Stimulated activated CD4-positive, alpha-beta T cell treated with anti-CD3 and anti-CD28 coated beads, Interleukin-2, amount 100 ng/mL, for 24 hours (primary cell): ENCODE results near the gene ZDHHC19.
"Not testable (repeated sequence)": the region's sequence is repeated elsewhere in the genome, so short reads cannot be mapped to it uniquely, and the experiment has no call there.

Source experiments
- DNase-seq, 2 donors: peaks; one replicate each; pipeline ENCODE4 v3.0.0-alpha.2; 2020

Gene ZDHHC19

DNA sequence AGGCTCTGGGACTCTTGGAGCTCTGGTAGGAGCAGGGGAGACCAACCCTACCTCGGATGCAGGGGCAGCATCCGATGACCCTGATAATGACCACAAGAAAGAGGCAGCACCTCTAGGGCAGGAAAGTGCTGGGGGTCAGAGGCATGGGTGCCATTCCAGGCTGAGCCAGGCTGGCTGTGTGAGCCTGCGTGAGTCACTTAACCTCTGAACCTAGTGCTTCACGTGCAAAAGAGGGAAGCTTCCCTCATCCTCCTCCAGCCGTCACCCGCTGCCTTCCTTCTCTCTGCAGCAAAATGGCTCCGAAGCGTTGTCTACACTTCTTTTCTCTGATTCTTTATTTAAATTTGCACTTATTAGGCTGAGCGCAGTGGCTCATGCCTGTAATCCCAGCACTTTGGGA lies 35.5 kb downstream of the ZDHHC19 start:
- DNase-seq: no peak

DNA sequence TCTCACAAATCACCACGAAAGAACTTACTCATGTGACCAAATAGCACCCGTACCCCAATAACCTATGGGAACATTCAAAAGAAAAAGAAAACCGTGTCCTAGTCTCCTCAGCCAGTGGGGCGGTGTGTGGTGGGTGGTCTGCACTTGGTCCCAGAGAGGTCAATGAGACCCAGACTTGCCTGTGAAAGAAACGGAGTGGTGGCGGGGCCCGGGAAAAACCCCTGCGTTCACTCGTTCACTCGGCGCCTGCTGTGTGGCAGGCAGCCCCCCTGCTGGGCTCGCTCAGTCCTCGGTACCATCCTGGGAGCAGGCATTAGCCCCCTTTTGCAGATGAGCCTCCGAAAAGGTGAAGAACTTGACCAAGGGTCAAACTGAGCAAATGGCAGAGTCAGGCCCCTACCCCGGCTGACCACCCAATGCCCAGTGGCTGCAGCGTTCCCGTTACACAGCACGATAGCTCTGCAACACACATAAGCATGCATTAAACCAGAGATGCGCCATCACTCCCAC lies 36.0 kb downstream of the ZDHHC19 start:
- DNase-seq: no peak

DNA sequence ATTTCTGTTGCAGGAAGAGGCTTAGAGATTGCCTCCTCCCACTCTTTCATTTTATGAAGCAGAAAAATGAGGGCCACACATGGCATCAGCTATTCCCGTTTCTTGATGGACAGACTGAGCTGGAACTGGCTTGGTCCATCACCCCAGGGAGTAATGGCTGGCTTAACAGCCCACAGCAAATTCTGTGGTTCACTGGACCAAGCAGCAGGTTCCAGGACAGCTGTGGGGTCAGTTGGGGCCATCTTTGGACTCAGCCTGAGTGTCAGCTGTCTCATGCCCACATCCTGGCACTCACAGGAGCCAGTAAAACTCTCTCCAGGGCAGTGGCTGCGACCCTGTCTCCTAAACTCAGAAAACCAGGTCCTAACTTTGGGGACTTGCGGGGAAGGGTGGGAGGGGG lies 36.5 kb downstream of the ZDHHC19 start:
- no peak for DNase-seq

DNA sequence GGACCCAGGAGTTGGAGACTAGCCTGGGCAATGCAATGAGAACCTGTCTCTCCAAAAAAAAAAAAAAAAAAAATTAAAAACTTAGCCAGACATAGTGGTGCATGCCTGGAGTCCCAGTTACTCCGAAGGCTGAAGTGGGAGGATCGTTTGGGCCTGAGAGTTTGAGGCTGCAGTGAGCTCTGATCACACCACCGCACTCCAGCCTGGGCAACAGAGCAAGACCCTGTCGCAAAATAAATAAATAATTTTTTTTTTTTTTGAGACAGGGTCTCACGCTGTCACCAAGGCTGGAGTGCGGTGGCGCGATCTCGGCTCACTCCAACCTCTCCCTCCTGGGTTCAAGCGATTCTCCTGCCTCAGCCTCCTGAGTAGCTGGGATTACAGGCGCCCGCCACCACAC lies 40.9 kb downstream of the ZDHHC19 start:
- not testable (repeated sequence) for DNase-seq

DNA sequence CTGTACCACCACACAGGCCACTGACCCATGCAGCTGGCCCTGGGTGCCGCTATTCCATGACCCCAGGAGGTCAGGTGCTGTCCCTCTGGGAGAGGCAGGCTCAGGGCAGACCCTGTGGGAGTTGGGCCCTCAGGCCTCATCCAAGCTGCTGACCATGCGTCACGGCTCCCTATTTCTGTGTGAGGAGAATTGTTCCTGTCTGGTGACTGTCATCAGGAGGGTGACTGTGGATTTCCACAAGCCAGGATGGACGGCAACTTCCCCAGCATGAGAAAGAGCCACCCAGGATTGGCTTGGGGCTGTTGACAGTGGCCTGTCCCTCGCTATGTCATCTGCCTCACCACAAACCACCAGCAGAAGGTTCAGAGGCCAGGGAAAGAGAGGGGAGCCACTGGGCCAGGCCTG lies 41.4 kb downstream of the ZDHHC19 start:
- DNase-seq: no peak

DNA sequence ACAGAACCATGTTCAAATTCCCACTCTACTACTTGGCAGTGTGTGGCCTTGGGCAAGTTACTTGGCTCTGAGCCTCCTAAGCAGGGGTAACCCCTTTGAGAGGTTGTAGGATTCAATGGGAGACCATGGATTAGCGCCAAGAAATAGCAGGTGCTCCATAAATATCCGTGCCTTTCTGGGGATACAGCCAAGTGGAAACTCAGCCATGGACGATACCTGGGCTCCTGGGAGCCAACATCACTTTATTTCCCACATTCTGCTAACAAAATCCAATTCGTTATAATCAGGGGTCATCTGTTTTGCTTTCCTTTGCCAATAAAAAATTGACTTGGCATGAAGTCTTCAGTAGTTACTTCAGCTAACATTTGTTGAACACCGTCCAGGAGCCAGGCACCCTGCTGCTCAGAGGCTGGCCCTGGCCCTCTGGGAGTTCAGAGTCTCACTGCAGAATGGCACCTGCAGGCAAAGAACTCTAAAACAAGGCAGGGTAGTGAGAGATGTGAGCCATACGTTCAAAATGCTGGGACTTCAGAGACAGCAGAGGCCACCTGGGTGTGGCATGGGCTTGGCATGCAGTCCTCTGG lies 42.3 kb downstream of the ZDHHC19 start:
- no peak for DNase-seq

DNA sequence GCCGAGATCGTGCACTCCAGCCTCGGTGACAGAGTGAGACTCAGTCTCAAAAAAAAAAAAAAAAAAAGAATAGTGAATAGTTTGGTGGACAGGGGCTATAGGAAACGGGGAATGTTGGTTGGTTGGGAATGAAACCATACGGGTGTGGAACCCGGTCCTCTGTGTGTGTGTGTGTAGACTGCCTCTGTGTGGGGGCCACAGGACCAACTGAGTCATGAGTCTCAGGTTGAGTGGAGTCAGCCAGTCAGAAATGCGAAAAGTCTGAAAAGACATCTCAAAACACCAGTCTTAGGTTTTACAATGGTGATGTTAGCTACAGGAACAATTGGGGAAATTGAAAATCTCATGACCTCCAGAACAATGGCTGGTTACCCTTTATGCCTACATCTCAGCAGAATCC lies 44.5 kb downstream of the ZDHHC19 start:
- DNase-seq: peak in 1 of 2 donors; percentile 43

DNA sequence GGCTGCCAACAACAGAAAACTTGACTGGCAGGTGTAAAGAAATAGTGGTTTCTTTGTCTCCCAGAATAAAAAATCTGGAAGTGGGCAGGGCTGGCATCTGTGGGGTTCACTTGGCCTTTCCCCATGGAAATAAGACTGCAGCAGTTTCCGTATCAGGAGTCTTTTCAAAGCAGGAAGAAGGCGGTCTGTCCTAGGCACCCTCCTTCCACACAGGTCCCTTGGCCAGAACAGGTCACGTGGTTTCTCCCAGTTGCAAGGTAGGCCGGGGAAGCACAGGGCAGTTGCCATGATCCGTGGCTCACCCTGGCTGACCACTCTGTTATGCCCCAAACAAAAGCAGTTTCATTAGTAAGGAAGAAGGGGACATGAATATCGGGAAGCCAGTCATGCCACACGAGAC lies 45.4 kb downstream of the ZDHHC19 start:
- no peak for DNase-seq

DNA sequence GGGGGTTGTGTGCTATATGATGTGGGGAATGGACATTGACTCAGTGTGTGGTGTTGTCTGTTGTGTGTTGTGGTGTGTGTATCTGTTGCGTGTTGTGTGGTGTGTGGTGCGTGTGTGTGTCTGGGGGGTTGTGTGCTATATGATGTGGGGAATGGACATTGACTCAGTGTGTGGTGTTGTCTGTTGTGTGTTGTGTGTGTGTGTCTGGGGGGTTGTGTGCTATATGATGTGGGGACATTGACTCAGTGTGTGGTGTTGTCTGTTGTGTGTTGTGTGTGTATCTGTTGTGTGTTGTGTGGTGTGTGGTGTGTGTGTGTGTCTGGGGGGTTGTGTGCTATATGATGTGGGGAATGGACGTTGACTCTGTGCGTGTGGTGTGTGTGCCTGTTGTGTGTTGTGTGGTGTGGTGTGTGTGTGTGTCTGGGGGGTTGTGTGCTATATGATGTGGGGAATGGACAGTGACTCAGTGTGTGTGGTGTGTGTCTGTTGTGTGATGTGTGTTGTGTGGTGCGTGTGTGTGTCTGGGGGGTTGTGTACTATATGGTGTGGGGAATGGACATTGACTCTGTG lies 46.1 kb downstream of the ZDHHC19 start:
- not testable (repeated sequence) for DNase-seq

DNA sequence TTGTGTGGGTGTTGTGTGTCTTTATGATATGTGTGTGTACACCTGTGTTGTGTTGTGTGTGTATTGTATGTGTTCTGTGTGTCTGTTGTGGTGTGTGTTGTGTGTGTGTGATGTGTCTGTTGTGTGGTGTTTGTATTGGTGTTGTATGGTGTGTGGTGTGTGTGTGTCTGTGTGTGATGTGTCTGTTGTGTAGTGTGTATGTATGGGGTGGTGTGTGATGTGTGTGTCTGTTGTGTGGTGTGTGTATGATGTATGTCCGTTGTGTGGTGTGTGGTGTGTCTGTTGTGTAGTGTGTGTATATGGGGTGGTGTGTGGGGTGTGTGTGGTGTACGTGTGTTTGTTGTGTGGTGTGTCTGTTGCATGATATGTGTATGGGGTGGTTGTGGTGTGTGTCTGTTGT lies 46.6 kb downstream of the ZDHHC19 start:
- no peak for DNase-seq

DNA sequence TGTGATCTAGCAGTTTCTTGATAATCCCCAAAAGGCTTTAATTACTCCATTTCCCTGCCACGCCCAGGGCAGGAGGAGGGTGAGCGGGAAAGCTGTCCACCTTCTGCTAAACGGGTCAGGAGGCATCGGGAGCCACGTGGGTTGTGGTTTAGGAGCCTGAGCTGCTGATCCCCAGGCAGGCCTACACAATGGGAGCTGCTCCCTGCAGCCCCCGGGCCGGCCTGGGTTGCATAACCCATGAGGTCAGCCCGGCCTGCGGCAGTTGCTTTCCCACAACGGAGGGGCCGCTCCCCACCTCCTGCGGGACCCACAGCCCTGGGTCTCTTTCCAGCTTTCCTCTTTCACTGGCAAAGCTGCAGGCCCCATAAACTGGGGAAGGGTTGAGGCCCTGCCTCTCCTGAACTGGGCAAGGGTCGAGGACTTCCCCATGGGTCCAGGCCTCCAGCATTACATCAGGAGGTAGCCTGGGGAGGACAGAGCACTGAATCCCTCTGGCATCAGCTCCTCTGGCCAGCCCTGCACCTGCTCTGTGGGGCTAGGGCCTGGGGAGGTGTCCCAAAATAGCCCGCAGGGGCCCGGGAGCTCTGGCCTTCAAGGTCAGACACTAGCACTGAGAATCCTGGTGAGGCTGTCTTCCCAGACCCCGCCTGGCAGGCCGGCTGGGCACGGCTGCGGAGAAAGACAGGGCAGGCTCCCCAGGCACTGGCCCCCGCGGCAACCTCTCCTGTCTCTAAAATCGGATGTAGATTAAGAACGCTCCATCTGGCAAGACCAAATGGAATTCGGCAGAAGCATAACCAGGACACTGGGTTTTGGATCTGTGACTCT lies 47.3 kb downstream of the ZDHHC19 start:
- DNase-seq: no peak

DNA sequence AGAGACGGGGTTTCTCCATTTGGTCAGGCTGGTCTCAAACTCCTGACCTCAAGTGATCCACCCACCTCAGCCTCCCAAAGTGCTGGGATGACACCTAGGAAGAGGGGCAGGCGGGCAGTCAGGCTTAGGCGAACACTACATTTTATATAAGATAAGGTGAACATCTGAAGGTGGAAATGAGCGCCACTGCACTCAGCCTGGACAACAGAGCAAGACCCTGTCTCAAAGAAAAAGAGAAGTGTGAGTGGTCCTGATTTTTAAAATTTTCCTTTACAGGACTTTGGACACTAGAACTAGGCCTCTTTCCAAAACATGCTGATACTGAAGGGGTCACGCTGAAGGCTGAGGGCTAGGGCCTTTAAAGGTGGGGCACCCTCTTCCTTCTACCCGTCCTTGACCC lies 48.0 kb downstream of the ZDHHC19 start:
- no peak for DNase-seq

DNA sequence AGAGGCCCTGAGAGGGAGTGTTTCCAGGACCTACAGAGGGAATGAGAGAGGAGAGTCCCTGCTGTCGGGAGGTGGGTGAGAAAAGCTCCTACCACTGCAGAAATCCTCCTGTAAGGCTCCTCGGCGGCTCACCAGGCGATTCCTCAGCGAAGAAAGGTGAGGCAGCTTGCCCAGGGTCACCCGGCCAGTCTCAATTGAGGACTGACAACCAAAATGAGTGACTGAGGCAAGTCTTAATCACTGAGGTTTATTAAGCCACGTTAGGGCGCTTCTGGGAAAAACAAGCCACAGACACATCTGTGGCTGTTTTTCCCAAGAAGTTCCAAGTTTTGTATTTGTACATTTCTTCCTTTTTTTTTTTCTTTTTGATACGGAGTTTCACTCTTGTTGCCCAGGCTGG lies 48.5 kb downstream of the ZDHHC19 start:
- no peak for DNase-seq

DNA sequence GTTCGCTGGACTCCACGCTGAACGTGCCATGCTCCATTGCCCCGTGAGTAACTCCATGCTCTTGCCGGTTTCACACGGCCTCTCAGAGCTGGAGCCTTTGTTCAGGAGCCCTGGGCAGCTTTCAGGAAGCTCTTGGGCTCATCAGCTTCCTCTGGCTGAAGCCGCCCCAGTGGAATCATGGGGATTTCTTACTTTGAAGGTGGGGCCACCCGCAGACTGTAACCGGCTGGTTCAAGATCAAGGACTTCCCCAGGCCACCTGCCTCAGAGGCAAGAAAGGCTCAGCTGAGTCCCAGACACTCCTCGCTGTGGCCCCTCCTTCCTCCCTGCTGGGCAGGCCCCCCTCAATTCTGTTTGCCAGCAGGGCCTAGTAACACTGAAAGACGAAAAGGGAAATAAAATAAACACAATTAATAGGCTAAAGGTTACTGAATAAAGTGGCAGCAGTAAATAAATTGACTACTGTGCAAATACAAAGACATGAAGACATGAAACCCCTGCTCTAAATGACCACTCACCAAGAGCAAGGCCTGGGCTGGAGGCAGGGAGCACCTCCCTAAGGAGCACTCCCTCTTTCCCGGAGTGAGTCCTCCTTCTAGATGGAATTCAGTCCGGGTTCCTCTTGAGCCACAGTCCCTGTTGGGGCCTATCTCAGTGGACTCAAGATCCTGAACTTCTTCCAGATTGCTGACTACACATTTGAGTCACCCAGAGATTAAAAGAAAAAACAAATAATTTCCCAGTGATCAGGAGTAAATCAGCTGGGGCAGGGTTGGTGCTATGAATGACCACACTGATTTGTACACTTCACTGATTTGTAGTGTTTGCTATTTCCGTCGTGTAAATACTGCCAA lies 51.0 kb downstream of the ZDHHC19 start:
- peak in 1 of 2 donors; percentile 19 for DNase-seq

DNA sequence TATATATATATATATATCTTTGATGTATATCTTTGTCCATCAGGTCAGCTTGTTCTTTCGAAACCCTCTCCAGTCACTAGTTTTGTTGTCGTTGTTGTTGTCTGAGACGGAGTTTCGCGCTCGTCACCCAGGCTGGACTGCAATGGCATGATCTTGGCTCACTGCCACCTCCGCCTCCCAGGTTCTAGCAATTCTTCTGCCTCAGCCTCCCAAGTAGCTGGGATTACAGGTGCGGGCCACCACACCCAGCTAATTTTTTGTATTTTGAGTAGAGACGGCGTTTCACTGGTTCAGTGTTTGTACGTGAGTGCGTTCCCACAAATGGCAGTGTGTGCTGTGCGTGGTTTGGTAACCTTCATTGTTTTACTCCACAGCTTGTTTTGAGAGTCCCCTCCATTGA lies 51.7 kb downstream of the ZDHHC19 start:
- DNase-seq: no peak

DNA sequence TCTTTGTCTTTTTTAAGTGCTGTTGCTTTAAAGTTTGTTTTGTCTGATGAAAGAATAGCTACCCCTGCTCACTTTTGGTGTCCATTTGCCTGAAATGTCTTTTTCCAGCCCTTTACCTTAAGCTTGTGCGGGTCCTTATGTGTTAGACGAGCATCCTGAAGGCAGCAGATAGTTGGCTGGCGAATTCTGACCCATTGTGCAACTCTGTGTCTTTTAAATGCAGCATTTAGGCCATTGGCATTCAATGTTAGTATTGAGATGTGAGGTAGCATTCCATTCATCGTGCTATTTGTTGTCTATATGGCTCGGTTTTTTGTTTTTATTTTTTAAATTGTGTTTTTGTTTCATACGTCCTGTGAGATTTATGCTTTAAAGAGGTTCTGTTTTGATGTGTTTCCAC lies 55.0 kb downstream of the ZDHHC19 start:
- DNase-seq: no peak

DNA sequence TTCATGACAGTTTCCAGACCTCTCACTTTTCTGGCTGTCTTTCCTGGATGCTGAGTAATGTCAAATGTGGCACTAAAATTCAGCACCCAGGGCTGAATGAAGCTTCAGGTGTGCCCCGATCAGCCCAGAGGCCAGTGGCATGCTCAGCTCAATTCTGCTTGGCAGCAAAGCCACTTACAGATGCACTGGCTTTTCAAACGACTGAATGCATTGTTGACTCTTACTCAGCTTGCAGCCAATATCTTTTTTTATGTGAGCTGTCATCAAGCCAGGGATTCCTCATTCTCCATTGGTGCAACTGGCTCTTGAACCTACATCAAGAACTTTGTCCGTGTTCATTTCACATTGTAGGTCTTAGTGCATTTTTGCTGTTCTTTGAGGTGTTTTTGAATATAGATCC lies 60.7 kb downstream of the ZDHHC19 start:
- DNase-seq: no peak

DNA sequence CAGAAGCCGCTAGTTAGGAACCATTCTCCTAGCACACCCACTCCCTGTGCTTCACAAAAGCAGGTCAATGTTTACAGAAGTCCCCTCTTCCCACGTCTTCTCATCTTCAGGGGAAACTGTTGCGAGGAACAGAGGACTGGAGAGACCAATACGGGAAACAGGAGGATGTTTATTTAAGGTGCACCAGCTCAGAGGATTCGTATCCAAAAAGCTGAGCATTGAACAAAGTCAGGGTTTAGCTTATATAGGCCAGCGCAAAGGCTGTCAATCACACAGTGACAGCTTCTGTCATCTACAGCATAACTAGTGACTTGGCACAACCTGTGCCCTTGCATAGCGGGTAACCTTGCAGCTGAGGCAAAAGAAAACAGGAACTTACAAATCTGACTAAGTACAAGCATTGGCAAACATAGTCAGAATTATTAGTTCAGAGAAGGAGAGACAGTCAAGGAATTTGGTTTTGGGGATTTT lies 61.3 kb downstream of the ZDHHC19 start:
- DNase-seq: no peak

DNA sequence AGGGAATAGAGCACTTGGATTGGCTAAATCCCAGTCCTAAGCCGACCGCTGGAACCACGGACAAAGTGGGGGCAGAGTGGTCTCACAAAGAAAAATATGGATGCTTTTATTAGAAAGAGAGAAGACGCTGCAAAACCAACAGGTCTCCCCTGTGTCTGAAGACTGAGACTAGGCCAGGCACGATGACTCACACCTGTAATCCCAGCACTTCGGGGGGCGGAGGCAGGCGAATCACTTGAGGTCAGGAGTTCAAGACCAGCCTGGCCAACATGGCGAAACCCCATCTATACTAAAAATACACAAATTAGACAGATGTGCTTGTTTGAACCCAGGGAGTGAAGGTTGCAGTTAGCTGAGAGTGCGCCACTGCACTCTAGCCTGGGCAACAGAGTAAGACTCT lies 61.8 kb downstream of the ZDHHC19 start:
- DNase-seq: no peak
